HG03175 (cell line): ENCODE measurements around the gene TEX13D.

Experiments
- ATAC-seq: cut with Tn5 transposase; IDR thresholded peaks from one replicate; pipeline ENCODE4 v1.9.1; 2021; ENCODE audit warnings: mild to moderate bottlenecking, moderate library complexity; ENCODE audit not compliant: unreplicated experiment

TEX13D gene

DNA sequence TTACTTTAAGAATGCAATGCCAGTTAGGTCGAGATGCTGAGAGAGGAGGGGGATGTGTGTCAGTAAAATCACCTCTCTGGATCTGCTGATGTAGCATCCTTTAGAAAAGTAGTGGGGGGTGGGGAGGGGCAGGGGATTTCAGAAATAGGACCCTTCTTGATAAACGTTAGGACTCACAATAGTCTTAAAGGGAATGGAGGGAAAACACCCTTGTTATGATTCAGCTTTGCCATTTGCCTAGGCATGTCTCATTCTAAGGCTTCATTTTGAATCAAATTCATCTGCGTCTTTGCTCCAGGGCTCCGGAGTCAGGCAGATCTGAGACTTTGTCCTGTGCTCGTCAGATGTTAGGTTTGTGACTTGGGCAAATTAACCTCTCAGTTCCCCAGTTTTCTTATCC lies 14.8 kb downstream of the TEX13D start:
- ATAC-seq: no peak

DNA sequence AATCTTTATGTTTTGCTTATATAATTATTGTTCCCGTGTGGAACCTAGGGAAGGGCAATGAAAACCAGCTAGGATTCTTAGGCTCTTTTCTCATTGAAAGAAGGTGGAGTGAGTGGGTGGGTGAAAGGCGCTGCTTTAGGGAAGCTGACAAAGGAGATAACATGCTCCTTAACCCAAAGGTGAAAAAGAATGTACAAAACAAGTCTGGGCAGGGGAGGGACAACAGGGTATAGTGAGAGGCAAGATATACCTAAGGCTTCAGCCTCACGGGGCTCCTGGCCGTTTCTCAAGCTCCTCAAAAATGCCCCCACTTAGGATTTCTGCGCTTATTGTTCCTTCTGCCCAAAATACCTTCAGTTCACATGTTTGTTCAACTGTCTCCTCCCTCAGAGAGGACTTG lies 15.7 kb downstream of the TEX13D start:
- ATAC-seq: no peak

DNA sequence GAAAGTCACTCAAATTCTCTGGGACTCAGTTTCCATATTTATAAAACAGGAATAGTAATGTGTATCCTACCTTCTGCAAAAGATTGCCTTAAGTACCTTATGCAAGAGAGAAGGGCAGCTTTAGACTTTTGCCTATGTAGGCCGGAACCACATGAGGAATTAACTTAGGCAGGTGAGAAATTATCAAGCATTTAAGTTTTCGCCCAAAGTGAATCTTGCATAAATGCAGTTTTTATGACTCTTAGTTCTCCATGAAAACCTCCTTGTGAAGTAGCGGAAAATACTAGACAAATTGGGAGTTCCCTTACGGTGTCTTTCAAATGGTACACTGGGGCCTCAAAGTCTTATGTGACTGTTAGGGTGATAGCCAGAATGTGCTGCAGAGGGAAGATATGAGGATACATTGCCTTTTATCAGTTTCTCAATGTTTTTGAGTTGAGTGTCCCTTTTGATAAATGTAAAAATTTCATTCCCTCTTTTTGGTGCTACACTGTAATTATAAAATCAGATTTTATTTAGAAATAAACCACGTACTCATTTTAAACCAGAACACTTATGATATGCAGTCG lies 16.5 kb downstream of the TEX13D start:
- ATAC-seq: no peak

GRCh38 chrX:124354648-124355047 lies 22.2 kb downstream of the TEX13D start:
- no peak for ATAC-seq

DNA sequence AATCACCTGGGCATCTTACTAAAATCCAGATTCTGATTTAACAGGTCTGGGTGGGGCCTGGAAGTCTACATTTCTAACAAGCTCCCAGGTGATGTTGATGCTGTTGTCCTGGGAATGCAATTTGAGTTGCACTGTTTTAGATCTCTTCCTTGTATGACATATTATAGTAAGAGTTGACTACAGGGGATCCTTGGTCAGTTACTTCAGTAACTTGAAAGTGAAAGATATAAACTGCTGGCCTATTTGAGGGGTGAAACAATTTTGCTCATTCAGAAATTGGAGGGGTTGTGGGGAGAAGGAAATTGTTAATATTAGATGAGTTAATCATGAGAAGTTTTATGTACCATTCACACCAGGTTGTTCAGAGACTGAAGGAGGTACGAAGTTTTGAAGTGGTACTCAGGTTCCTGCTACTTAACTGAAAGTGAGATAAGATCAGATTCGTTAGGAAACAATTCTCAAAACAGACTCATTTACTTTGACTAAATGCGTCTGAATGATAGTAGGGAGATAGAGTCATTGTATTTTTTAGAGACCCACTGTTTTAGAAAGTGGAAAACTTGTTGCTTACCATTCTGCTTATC lies 26.4 kb downstream of the TEX13D start:
- peak; percentile 70 for ATAC-seq

DNA sequence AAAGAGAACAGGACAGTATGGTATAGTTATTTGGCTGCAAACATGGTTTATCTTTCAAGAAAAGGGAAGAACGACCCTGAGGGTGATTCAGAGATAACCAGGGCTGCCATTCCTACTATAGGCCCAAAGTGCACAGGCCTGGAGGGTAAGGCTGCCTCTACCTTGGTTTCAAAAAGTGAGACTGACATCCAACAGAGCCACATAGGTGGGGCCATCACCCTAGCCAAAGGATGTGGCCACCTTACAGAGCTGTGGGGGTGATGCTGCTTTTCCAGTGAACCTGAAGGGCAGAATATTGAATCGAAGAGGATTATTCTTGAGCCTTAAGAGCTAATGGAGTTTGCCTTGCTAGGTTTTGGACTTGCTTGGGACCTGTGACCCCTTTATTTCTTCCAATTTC lies 29.6 kb downstream of the TEX13D start:
- no peak for ATAC-seq

- no peak for ATAC-seq
Observed at GRCh38 chrX:124362761-124363160, 30.3 kb downstream of the TEX13D start.

DNA sequence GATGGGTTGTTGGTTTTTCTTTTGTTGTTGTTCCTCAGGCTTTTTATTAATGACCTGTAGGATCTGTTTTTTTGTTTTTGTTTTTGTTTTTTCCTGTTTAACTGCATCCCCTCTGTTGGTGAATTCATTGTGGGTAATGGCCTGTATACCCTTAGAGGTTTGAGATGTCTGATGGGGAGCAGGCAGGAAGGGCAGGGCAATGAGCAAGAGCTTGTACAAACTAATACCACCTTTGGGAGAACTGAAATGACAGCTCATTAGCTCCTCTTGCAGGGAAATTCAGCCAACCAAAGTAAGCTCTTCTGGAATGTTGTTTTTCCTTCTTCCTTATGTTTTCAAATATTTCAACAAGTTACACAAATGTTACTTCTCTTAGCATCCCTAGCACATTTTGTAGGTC lies 37.3 kb downstream of the TEX13D start:
- ATAC-seq: no peak

- ATAC-seq: no peak
Observed at GRCh38 chrX:124373348-124373747, 40.9 kb downstream of the TEX13D start.

- no peak for ATAC-seq
Observed at GRCh38 chrX:124378643-124379042, 46.2 kb downstream of the TEX13D start.

- no peak for ATAC-seq
Observed at GRCh38 chrX:124383354-124383753, 50.9 kb downstream of the TEX13D start.

GRCh38 chrX:124386401-124386800 lies 53.9 kb downstream of the TEX13D start:
- no peak for ATAC-seq
